Measurements from ENCODE around the gene SUDS3.

The SUDS3 gene

DNA sequence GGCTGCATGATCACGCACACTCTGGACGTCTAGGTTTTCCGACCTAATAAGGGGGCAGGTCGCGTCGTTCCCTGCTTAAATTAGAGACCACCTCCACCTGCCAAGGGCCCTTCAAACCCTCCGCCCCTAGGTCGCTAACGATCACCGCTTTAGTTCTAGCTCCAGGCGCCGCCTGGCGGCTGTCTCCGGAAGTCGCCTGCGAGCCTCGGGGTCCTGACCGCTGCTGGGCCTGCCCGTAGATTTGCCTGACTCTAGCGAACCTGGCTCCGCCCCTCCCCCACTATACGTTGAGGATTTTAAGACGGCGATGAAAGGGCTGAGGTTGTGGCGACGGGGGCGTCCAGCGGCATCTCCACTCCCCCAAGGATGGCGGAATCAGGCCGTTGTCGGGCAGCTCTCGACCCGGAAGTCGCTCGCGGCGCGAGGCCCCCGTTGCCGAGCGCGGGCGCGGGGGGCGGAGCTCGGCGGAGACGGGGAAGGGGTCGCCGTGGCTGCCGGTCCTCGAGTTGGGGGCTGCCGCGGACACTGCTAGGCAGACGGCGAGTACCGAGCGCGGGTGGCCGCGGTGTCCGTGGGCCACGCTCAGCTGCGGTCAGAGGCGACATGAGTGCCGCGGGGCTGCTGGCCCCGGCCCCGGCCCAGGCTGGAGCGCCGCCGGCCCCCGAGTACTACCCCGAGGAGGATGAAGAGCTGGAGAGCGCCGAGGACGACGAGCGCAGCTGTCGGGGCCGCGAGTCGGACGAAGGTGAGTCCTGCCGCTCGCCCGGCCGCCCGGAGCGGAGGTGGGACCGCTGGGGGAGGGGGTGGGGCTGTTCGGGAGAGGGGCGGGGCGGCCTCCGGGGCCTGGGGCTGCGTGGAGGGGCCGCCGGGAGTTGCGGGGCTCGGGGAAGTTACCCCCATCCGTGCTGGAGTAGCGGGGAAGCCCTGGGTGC lies at the start of gene SUDS3:
Gene SUDS3, plus strand, starts transcription at position 467 of the 932 bp plus-strand sequence. Its CDS starts 137 bp downstream, at position 604.
- H3K27me3 Mint-ChIP-seq (ENCODE audit: low read depth), result peaks cover 4% of the 10 kb centered on the region
- H3K4me1 Mint-ChIP-seq (ENCODE audit: low read depth), result peaks cover 33% of the 10 kb centered on the region
- peak within 1 kb of the TSS; percentile 99 for H3K27ac Mint-ChIP-seq
- peaks cover 6% of the 10 kb centered on the region for H3K36me3 Mint-ChIP-seq (ENCODE audit: low read depth)
- peak within 1 kb of the TSS; percentile 96 for H3K4me3 Mint-ChIP-seq
- DNase-seq (ENCODE audit: low spot score), result peak; percentile 88
- H3K9me3 Mint-ChIP-seq, result no peaks in the 10 kb centered on the region

DNA sequence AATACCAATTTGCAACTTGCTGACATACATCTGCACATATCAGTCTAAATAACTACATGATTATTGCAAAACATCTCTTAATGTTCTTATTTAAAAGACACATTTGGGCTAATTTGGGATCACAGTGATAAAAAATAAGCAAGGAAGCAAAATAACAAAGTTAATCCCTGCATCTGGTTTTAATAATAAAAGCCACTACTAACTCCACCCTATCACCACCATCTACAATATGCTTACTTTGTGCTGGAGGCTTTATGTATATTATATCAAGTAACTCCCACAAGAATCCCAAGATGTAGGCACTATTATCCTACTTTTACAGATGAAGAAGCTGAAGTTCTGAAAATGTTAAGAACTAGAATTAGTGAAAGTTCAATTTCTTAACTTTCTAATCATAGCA lies 49.4 kb upstream of the SUDS3 start:
- H3K27me3 Mint-ChIP-seq (ENCODE audit: low read depth), result no peaks in the 10 kb centered on the region
- no peak overlapping the region for H3K4me3 Mint-ChIP-seq
- DNase-seq (ENCODE audit: low spot score), result no peak
- H3K9me3 Mint-ChIP-seq, result no peaks in the 10 kb centered on the region
- H3K27ac Mint-ChIP-seq, result no peak overlapping the region
- peaks cover 11% of the 10 kb centered on the region for H3K36me3 Mint-ChIP-seq (ENCODE audit: low read depth)
- peaks cover 15% of the 10 kb centered on the region for H3K4me1 Mint-ChIP-seq (ENCODE audit: low read depth)

DNA sequence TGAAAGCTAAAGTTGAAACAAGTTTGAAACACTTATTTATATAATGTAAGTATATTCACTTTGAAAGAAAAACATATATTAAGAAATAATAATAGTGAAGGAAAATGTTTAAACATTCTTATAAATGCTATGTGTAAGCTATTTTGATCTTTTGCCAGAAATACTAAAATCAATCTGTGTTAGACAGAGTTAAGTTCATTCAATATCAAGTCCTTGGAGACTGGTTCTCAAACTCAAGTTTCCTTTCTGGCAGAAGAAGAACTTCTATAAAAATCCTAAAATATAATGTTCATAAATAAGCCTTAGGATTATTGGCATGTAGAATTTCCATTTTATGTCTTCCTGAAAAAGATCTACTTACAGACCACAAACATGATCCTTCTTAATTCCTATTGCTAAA lies 49.0 kb upstream of the SUDS3 start:
- peaks cover 11% of the 10 kb centered on the region for H3K36me3 Mint-ChIP-seq (ENCODE audit: low read depth)
- H3K27me3 Mint-ChIP-seq (ENCODE audit: low read depth), result no peaks in the 10 kb centered on the region
- peaks cover 15% of the 10 kb centered on the region for H3K4me1 Mint-ChIP-seq (ENCODE audit: low read depth)
- DNase-seq (ENCODE audit: low spot score), result no peak
- no peaks in the 10 kb centered on the region for H3K9me3 Mint-ChIP-seq
- no peak overlapping the region for H3K4me3 Mint-ChIP-seq
- H3K27ac Mint-ChIP-seq, result no peak overlapping the region

DNA sequence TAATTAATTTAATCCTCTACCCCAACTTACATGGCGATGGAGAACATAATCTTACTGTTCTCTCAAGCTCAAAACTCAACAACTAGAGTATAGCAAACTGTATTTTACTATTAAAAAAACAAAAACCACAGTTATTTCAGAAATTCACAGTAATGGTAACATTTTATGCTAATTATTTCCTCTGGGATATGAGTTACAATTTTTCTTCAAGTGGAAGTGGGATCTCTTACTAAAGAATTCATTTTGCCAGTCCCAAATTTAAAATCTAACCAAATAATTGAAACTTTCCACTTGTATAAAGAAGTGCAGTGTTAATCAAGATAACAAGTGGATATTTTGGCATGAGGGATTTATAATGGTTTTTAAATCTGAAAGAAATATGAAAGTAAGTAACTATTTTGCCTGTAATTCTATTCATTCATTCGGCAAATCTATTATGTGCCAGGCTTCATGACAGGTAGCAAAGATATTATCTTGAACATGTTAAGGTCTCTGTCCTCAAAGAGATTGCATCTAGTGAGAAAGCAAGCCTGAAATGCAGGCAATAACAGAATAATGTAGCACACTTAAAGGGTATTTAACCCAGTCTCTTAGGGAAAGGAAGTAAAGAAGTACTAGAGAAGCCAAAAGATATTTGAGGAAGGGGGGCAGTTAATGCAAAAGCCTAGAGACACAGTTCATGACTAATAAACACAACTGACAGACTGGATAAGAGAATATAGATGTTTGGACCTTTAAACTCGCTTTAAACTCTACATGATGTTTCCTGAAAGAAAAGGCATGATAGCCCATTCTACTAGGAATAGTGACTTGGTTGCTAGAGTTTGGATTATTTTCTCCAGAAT lies 47.6 kb upstream of the SUDS3 start:
- Mint-ChIP-seq H3K27ac (no peak overlapping the region), H3K9me3 (no peaks in the 10 kb centered on the region), H3K36me3 (ENCODE audit: low read depth) (peaks cover 22% of the 10 kb centered on the region), H3K27me3 (ENCODE audit: low read depth) (no peaks in the 10 kb centered on the region), H3K4me1 (ENCODE audit: low read depth) (peaks cover 23% of the 10 kb centered on the region), H3K4me3 (no peak overlapping the region)
- no peak for DNase-seq (ENCODE audit: low spot score)

- Mint-ChIP-seq H3K4me1 (ENCODE audit: low read depth) (peaks cover 23% of the 10 kb centered on the region), H3K4me3 (no peak overlapping the region), H3K27me3 (ENCODE audit: low read depth) (no peaks in the 10 kb centered on the region), H3K27ac (peak overlapping the region; percentile 65), H3K9me3 (no peaks in the 10 kb centered on the region), H3K36me3 (ENCODE audit: low read depth) (peaks cover 28% of the 10 kb centered on the region)
- no peak for DNase-seq (ENCODE audit: low spot score)
Observed at GRCh38 chr12:118330421-118331018, 45.8 kb upstream of the SUDS3 start.

DNA sequence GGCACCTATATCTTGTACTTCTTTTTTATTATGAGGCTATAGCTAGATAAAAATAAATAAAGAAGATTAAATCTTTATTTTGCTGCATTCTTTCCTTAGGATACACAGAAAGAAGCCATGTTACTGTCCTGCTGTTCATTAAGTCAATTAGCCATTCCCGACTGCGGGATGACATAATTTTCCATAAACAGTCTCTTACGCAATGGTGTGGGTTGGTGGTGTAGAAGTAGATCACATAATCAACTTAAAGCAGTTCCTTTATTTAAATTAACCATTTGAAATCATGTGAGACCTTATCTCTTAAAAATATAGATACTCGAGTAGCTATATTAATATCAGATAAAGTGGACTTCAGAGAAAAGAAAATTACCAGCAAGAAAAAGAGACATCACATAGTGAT lies 43.8 kb upstream of the SUDS3 start:
- H3K9me3 Mint-ChIP-seq, result no peaks in the 10 kb centered on the region
- H3K27ac Mint-ChIP-seq, result no peak overlapping the region
- no peaks in the 10 kb centered on the region for H3K27me3 Mint-ChIP-seq (ENCODE audit: low read depth)
- H3K36me3 Mint-ChIP-seq (ENCODE audit: low read depth), result peaks cover 27% of the 10 kb centered on the region
- peaks cover 24% of the 10 kb centered on the region for H3K4me1 Mint-ChIP-seq (ENCODE audit: low read depth)
- no peak for DNase-seq (ENCODE audit: low spot score)
- no peak overlapping the region for H3K4me3 Mint-ChIP-seq

DNA sequence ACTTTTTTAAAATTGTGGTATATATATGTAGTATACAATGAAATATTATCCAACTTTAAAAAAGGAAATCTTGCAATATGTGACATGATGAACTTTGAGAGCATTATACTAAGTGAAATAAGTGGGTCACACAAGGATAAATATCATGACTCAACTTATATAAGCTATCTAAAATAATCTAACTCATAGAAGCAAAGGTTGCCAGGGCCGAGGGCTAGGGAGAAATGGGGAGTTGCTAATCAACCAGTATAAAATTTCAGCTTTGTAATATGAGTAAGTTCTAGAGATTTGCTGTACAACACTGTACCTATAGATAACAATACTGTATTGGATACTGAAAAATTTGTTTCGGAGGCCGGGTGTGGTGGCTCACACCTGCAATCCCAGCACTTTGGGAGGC lies 42.1 kb upstream of the SUDS3 start:
- Mint-ChIP-seq H3K4me1 (ENCODE audit: low read depth) (peaks cover 28% of the 10 kb centered on the region), H3K9me3 (no peaks in the 10 kb centered on the region), H3K36me3 (ENCODE audit: low read depth) (peaks cover 32% of the 10 kb centered on the region), H3K27ac (no peak overlapping the region), H3K4me3 (no peak overlapping the region), H3K27me3 (ENCODE audit: low read depth) (no peaks in the 10 kb centered on the region)
- DNase-seq (ENCODE audit: low spot score), result no peak

GRCh38 chr12:118334939-118335567 lies 41.3 kb upstream of the SUDS3 start:
- no peaks in the 10 kb centered on the region for H3K27me3 Mint-ChIP-seq (ENCODE audit: low read depth)
- DNase-seq (ENCODE audit: low spot score), result no peak

DNA sequence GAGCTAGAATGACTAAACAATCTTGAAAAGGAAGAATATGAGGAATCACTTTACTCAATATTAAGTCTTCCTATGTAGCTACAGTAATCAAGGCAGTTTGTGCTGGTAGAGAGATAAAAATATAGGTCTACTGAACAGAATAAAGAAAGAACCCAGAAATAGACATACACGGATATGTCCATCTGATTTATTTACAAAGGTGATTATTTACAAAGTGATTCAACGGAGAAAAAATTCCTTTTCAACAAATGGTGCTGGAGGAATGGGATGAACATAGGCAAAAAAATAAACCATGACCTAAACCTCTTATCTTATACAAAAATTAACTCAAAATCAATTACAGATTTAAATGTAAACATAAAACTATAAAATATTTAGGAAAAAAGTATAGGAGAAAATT lies 40.2 kb upstream of the SUDS3 start:
- Mint-ChIP-seq H3K9me3 (no peaks in the 10 kb centered on the region), H3K27ac (no peak overlapping the region), H3K4me1 (ENCODE audit: low read depth) (peaks cover 17% of the 10 kb centered on the region), H3K27me3 (ENCODE audit: low read depth) (no peaks in the 10 kb centered on the region), H3K4me3 (no peak overlapping the region), H3K36me3 (ENCODE audit: low read depth) (peaks cover 29% of the 10 kb centered on the region)
- no peak for DNase-seq (ENCODE audit: low spot score)

More at GRCh38 chr12:118334939-118335567, 41.3 kb upstream of the SUDS3 start:
- Mint-ChIP-seq H3K36me3 (ENCODE audit: low read depth) (peaks cover 32% of the 10 kb centered on the region), H3K27ac (no peak overlapping the region), H3K4me1 (ENCODE audit: low read depth) (peaks cover 22% of the 10 kb centered on the region), H3K4me3 (no peak overlapping the region), H3K9me3 (no peaks in the 10 kb centered on the region)

- H3K27ac Mint-ChIP-seq, result no peak overlapping the region
- no peak for DNase-seq (ENCODE audit: low spot score)
- H3K27me3 Mint-ChIP-seq (ENCODE audit: low read depth), result no peaks in the 10 kb centered on the region
- peaks cover 17% of the 10 kb centered on the region for H3K4me1 Mint-ChIP-seq (ENCODE audit: low read depth)
- no peaks in the 10 kb centered on the region for H3K9me3 Mint-ChIP-seq
- no peak overlapping the region for H3K4me3 Mint-ChIP-seq
- peaks cover 31% of the 10 kb centered on the region for H3K36me3 Mint-ChIP-seq (ENCODE audit: low read depth)
Observed at GRCh38 chr12:118337194-118337838, 39.0 kb upstream of the SUDS3 start.

DNA sequence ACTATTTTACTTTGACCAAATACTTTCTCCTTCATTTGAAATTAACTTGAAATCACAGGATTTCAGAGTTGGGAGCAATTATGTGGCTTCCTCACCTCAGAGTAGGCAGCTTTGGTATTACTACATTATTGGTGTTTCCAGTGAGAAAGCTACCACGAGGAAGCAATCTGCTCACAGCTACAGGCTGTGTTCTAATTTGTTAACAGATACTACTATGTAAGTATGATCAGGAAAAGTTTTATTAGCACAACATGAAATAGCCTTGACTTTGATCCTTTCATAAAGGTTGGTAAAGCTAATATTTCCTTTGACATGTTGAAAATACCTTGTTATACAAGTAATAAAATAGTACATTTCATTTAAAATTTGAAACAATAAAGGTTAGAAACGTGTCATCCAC lies 34.3 kb upstream of the SUDS3 start:
- no peak overlapping the region for H3K4me3 Mint-ChIP-seq
- H3K27me3 Mint-ChIP-seq (ENCODE audit: low read depth), result no peaks in the 10 kb centered on the region
- no peaks in the 10 kb centered on the region for H3K9me3 Mint-ChIP-seq
- peaks cover 16% of the 10 kb centered on the region for H3K4me1 Mint-ChIP-seq (ENCODE audit: low read depth)
- peaks cover 10% of the 10 kb centered on the region for H3K36me3 Mint-ChIP-seq (ENCODE audit: low read depth)
- DNase-seq (ENCODE audit: low spot score), result no peak
- no peak overlapping the region for H3K27ac Mint-ChIP-seq

GRCh38 chr12:118344829-118345228 lies 31.5 kb upstream of the SUDS3 start:
- Mint-ChIP-seq H3K27me3 (ENCODE audit: low read depth) (no peaks in the 10 kb centered on the region), H3K4me3 (no peak overlapping the region), H3K27ac (no peak overlapping the region), H3K4me1 (ENCODE audit: low read depth) (peaks cover 19% of the 10 kb centered on the region), H3K36me3 (ENCODE audit: low read depth) (peaks cover 5% of the 10 kb centered on the region), H3K9me3 (no peaks in the 10 kb centered on the region)
- DNase-seq (ENCODE audit: low spot score), result no peak

DNA sequence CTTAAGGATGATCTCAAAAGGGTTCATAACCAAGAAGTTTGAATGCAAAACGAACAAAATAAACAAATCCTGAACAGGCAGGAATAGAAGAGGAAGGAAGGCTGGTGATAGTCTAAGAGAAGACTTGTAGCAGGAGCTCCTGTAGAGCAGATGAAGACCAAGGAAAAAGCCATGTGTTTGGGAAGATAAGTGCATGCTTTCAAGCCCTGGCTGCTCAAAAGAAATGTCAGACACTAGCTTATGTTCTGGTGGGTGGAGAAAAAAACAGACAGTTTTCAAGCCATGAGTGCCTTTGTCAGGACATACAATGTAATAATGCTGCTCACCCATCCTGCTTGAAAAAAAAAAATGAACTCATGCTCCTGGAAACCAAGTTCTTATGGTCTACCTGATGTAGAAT lies 31.0 kb upstream of the SUDS3 start:
- Mint-ChIP-seq H3K27ac (no peak overlapping the region), H3K9me3 (no peaks in the 10 kb centered on the region), H3K36me3 (ENCODE audit: low read depth) (peaks cover 5% of the 10 kb centered on the region), H3K4me3 (no peak overlapping the region), H3K4me1 (ENCODE audit: low read depth) (peaks cover 21% of the 10 kb centered on the region), H3K27me3 (ENCODE audit: low read depth) (no peaks in the 10 kb centered on the region)
- DNase-seq (ENCODE audit: low spot score), result no peak
